Ishikawa (cell line): ENCODE data around the gene NOX5.

Experiments used
- CEBPB ChIP-seq: IDR thresholded peaks from 2 replicates; pipeline ENCODE4 v1.6.1; 2012
- CREB1 ChIP-seq: IDR thresholded peaks from 2 replicates; pipeline ENCODE4 v1.6.1; 2012; ENCODE audit warnings: low read depth
- EP300 ChIP-seq: IDR thresholded peaks from 2 replicates; pipeline ENCODE4 v1.6.1; 2012; ENCODE audit warnings: borderline replicate concordance
- FOXM1 ChIP-seq: IDR thresholded peaks from 2 replicates; pipeline ENCODE4 v1.6.1; 2012; ENCODE audit warnings: low read depth, borderline replicate concordance
- MAX ChIP-seq: IDR thresholded peaks from 2 replicates; pipeline ENCODE4 v1.6.1; 2012
- NFIC ChIP-seq: IDR thresholded peaks from 2 replicates; pipeline ENCODE4 v1.6.1; 2012
- RAD21 ChIP-seq: IDR thresholded peaks from 2 replicates; pipeline ENCODE4 v1.6.1; 2012; ENCODE audit warnings: low read depth
- REST ChIP-seq: IDR thresholded peaks from 2 replicates; pipeline ENCODE4 v1.6.1; 2012; ENCODE audit warnings: low read depth, mild to moderate bottlenecking
- TAF1 ChIP-seq: IDR thresholded peaks from 2 replicates; pipeline ENCODE4 v1.6.1; 2012; ENCODE audit warnings: low read depth, mild to moderate bottlenecking
- TCF12 ChIP-seq: IDR thresholded peaks from 2 replicates; pipeline ENCODE4 v1.6.1; 2012; ENCODE audit warnings: low read depth
- TEAD4 ChIP-seq: IDR thresholded peaks from 2 replicates; pipeline ENCODE4 v1.6.1; 2012
- YY1 ChIP-seq: IDR thresholded peaks from 2 replicates; pipeline ENCODE4 v1.6.1; 2012; ENCODE audit warnings: low read depth
- ZBTB7A ChIP-seq: IDR thresholded peaks from 2 replicates; pipeline ENCODE4 v1.6.1; 2012; ENCODE audit warnings: low read depth

GRCh38 chr15:69038508-69038907 is 24.0 kb downstream of the NOX5 start:
- no peak for TF ChIP-seq YY1
- TF ChIP-seq ZBTB7A = no peak
- no peak for TF ChIP-seq FOXM1
- no peak for TF ChIP-seq MAX
- no peak for TF ChIP-seq CREB1
- TF ChIP-seq NFIC = no peak
- TF ChIP-seq REST = no peak
- TF ChIP-seq TAF1 = no peak
- TF ChIP-seq CEBPB = no peak
- no peak for TF ChIP-seq EP300
- no peak for TF ChIP-seq TCF12
- no peak for TF ChIP-seq RAD21
- TF ChIP-seq TEAD4 = no peak
